GM12878 (cell line): ENCODE data around the gene A4GNT. TPM values are rescaled to one million over a fixed set of nuclear protein-coding genes. Genes with fewer than 3 reads are reported as not detected.

Experiments
- ATAC-seq: fragments of 200-7000 bp; cut with Tn5 transposase; 3 replicates; pipeline ENCODE4 v1.9.1; 2020; ENCODE audit warnings: mild to moderate bottlenecking, moderate library complexity
- BruUV-seq: library from RNA; stranded (reverse); fragments of 400-500 nt; replicated peaks from 2 replicates; lab custom pipeline; 2021; lab: Mats Ljungman, UMichigan
- CTCF ChIA-PET: fragments of 300-600 bp; sonication (Branson Sonifier 250); formaldehyde crosslinking; extraction: SDS; loops from one replicate; lab custom pipeline; 2021; ENCODE audit warnings: inconsistent platforms; lab: Yijun Ruan, JAX
- POLR2A ChIA-PET: fragments of 350-600 bp; formaldehyde crosslinking; extraction: SDS; loops from one replicate; lab custom pipeline; 2021; ENCODE audit warnings: inconsistent platforms; lab: Charles Lee
- RAD21 ChIA-PET: fragments of 300-600 bp; sonication (Branson Sonifier 250); formaldehyde crosslinking; loops from one replicate; lab custom pipeline; 2023; ENCODE audit warnings: antibody characterized with exemption; ENCODE audit not compliant: unreplicated experiment; lab: Charles Lee
- SMC1A ChIA-PET: fragments of 300-600 bp; sonication (Branson Sonifier 250); formaldehyde crosslinking; loops from one replicate; lab custom pipeline; 2023; ENCODE audit not compliant: unreplicated experiment, uncharacterized antibody; lab: Charles Lee
- DNase-seq: peaks from one replicate; pipeline ENCODE4 v3.0.0-alpha.2; 2011; ENCODE audit warnings: low read depth, low spot score
- FAIRE-seq: peaks from 3 replicates; lab custom pipeline; 2011; peaks lifted over from hg19 to GRCh38; lab: Jason Lieb, UNC
- H2AFZ ChIP-seq: 2 replicates; pipeline ENCODE4 v1.6.0; 2011; ENCODE audit warnings: low read depth, low read length, control low read depth; ENCODE audit not compliant: control insufficient read depth
- H3K27ac ChIP-seq: 2 replicates; pipeline ENCODE4 v1.5.1; 2011; ENCODE audit warnings: control low read depth; ENCODE audit not compliant: control insufficient read depth, insufficient read depth
- H3K27me3 ChIP-seq, 2 experiments: replicated peaks in 1 of 2; 2 replicates each; pipeline versions ENCODE4 v1.6.0 to v1.6.1; 2011; ENCODE audit warnings: low read length in 1 of 2; ENCODE audit not compliant: control insufficient read depth in 2 of 2, insufficient read depth in 2 of 2
- H3K36me3 ChIP-seq, 2 experiments: 2 replicates each; pipeline ENCODE4 v1.5.1; 2011; ENCODE audit warnings: low read length in 1 of 2; ENCODE audit not compliant: control insufficient read depth in 2 of 2, insufficient read depth in 2 of 2
- H3K4me1 ChIP-seq: 2 replicates; pipeline ENCODE4 v1.6.1; 2011; ENCODE audit warnings: mild to moderate bottlenecking, low read length, moderate library complexity, mixed read lengths; ENCODE audit not compliant: control insufficient read depth, insufficient read depth
- H3K4me2 ChIP-seq: 2 replicates; pipeline ENCODE4 v1.6.0; 2011; ENCODE audit warnings: control low read depth; ENCODE audit not compliant: control insufficient read depth, insufficient read depth
- H3K4me3 ChIP-seq: fragments of 200-600 bp; sonication (generic); 2 replicates; pipeline ENCODE4 v1.5.1; 2016
- H3K79me2 ChIP-seq: 2 replicates; pipeline ENCODE4 v1.6.0; 2011; ENCODE audit warnings: low read length; ENCODE audit not compliant: control insufficient read depth, insufficient read depth
- H3K9ac ChIP-seq: 2 replicates; pipeline ENCODE4 v1.8.0; 2011; ENCODE audit warnings: low read length, control low read depth, mixed read lengths; ENCODE audit not compliant: control insufficient read depth, insufficient read depth
- H3K9me3 ChIP-seq: replicated peaks from 3 replicates; pipeline ENCODE4 v1.5.1; 2011; ENCODE audit warnings: mild to moderate bottlenecking, low read length; ENCODE audit not compliant: control insufficient read depth, insufficient read depth
- H4K20me1 ChIP-seq: 2 replicates; pipeline ENCODE4 v1.6.0; 2011; ENCODE audit not compliant: control insufficient read depth, insufficient read depth
- BCLAF1 ChIP-seq: fragments of 450-650 bp; IDR thresholded peaks from 2 replicates; pipeline ENCODE4 v1.6.1; 2017; ENCODE audit warnings: antibody characterized with exemption, mild to moderate bottlenecking, moderate library complexity
- BHLHE40 ChIP-seq, 2 experiments: fragments of 450-650 bp in 1 of 2; IDR thresholded peaks; 2 replicates each; pipeline ENCODE4 v1.6.1; 2011 to 2017; ENCODE audit warnings: low read depth in 2 of 2, borderline replicate concordance in 1 of 2, improper control_type of control experiment in 1 of 2, low read length in 1 of 2, mild to moderate bottlenecking in 1 of 2
- CHD2 ChIP-seq: IDR thresholded peaks from 2 replicates; pipeline ENCODE4 v1.6.1; 2011; ENCODE audit warnings: low read depth, low read length, improper control_type of control experiment, borderline replicate concordance
- ELK1 ChIP-seq: IDR thresholded peaks from 2 replicates; pipeline ENCODE4 v1.6.1; 2012; ENCODE audit warnings: low read depth, low read length, improper control_type of control experiment
- EZH2 ChIP-seq: IDR thresholded peaks from 2 replicates; pipeline ENCODE4 v1.6.1; 2012; ENCODE audit warnings: low read depth, mild to moderate bottlenecking, control low read depth, inconsistent platforms, low read length, borderline replicate concordance; ENCODE audit not compliant: control insufficient read depth
- HDAC6 ChIP-seq: fragments of 200-600 bp; sonication (generic); IDR thresholded peaks from one replicate; pipeline ENCODE4 v1.8.0; 2017; ENCODE audit warnings: antibody characterized with exemption; ENCODE audit not compliant: unreplicated experiment
- IKZF1 ChIP-seq: fragments of 450-650 bp; conservative IDR thresholded peaks from 2 replicates; pipeline ENCODE4 v1.6.1; 2017; ENCODE audit warnings: antibody characterized with exemption, mild to moderate bottlenecking
- MEF2B ChIP-seq: fragments of 450-650 bp; IDR thresholded peaks from 2 replicates; pipeline ENCODE4 v1.6.1; 2018; ENCODE audit warnings: mild to moderate bottlenecking, moderate library complexity; ENCODE audit not compliant: partially characterized antibody, poor library complexity, severe bottlenecking
- MTA2 ChIP-seq: fragments of 450-650 bp; IDR thresholded peaks from 2 replicates; pipeline ENCODE4 v1.6.1; 2016; ENCODE audit warnings: low read depth, mild to moderate bottlenecking, moderate library complexity
- NKRF ChIP-seq: fragments of 450-650 bp; conservative IDR thresholded peaks from 2 replicates; pipeline ENCODE4 v1.6.1; 2017; ENCODE audit warnings: mild to moderate bottlenecking, moderate library complexity
- RB1 ChIP-seq: fragments of 450-650 bp; formaldehyde crosslinking; IDR thresholded peaks from 2 replicates; pipeline ENCODE4 v1.6.1; 2017; ENCODE audit warnings: mild to moderate bottlenecking, borderline replicate concordance
- TCF3 ChIP-seq: IDR thresholded peaks from 2 replicates; pipeline ENCODE4 v1.6.1; 2012; ENCODE audit warnings: low read depth, mild to moderate bottlenecking, low read length, borderline replicate concordance; ENCODE audit not compliant: insufficient read depth
- ZBED1 ChIP-seq: IDR thresholded peaks from 2 replicates; pipeline ENCODE4 v1.6.1; 2016; ENCODE audit warnings: borderline replicate concordance
- ZBTB40 ChIP-seq: fragments of 450-650 bp; IDR thresholded peaks from 2 replicates; pipeline ENCODE4 v1.6.1; 2016; ENCODE audit warnings: mild to moderate bottlenecking, moderate library complexity, borderline replicate concordance
- WGBS: methylation state at CpG from one replicate; pipeline ENCODE4 v1.1.6; 2016; ENCODE audit warnings: low lambda C conversion rate; ENCODE audit not compliant: insufficient replicate concordance, insufficient coverage; ENCODE audit errors: missing lambda C conversion rate; 5-methylcytosine and 5-hydroxymethylcytosine counted together
- in situ Hi-C: fragments of 300-500 bp; cut with MboI; formaldehyde crosslinking; loops from 9 replicates; pipeline ENCODE4 v1.14.3; 2018; ENCODE audit warnings: mixed read lengths
- intact Hi-C: fragments of 100-400 bp; cut with micrococcal nuclease; formaldehyde crosslinking; loops from one replicate; pipeline ENCODE4 v1.14.2; 2022; ENCODE audit not compliant: unreplicated experiment
- polyA plus RNA-seq, 11 experiments: library from polyadenylated mRNA; depleted of rRNA in 4 of 11; unstranded in 6 of 11; stranded (reverse) in 5 of 11; fragments of >200 nt; fragmentation: Nextera tagmentation in 4 of 11; fragmentation: Illumina TruSeq in 1 of 11; extraction: Ambion mirVana in 4 of 11; extraction: Trizol in 1 of 11; gene quantifications; 1 replicate in 1 of 11; 2 replicates in 10 of 11; pipeline versions ENCODE4 v1.2.1 to v1.2.3, GENCODE V29; 2011 to 2016; ENCODE audit warnings: inconsistent platforms in 2 of 11, missing spikeins in 2 of 11, low read depth in 1 of 11
- total RNA-seq, 4 experiments: library from RNA; depleted of rRNA in 3 of 4; stranded (reverse); fragments of >200 nt in 3 of 4; fragmentation: Illumina TruSeq in 1 of 4; extraction: Trizol in 1 of 4; gene quantifications; 2 replicates each; pipeline versions ENCODE4 v1.2.1 to v1.2.3, GENCODE V29; 2013 to 2021

Gene A4GNT
- total and polyA plus RNA-seq, 10 of the 15 experiments (the other 5 are each of a cell fraction or from before 2014, with no cell fraction given) = not detected

GRCh38 chr3:138078096-138078495, 54.1 kb downstream of the A4GNT start:
- Histone ChIP-seq H3K4me1 (peaks cover 2% of the 10 kb centered on the region), H3K36me3 (no peaks in the 10 kb centered on the region), H4K20me1 (no peaks in the 10 kb centered on the region), H2AFZ (no peak overlapping the region), H3K9me3 (no peaks in the 10 kb centered on the region), H3K4me2 (no peak overlapping the region), H3K27ac (no peak overlapping the region), H3K79me2 (no peaks in the 10 kb centered on the region), H3K27me3 (peaks cover 0 to 2% of the 10 kb centered on the region in 2 experiments; a peak in 2 of 4 replicates), H3K4me3 (no peak overlapping the region), H3K9ac (no peak overlapping the region)
- intact Hi-C loops = no loop called here
- in situ Hi-C loops = no loop called here
- SMC1A ChIA-PET = interaction anchor here (0.6 kb wide), 1 partner anchor 1755 kb away, joined by 4 read pairs; no protein-coding TSS in a partner anchor
- no peak for FAIRE-seq
- RAD21 ChIA-PET = no interaction called here
- POLR2A ChIA-PET = no interaction called here
- no TSS peak for BruUV-seq
- no peak for DNase-seq
- 4% methylated on average over 4 of the region's 4 CpGs for WGBS
- no peak for ATAC-seq
- CTCF ChIA-PET = no interaction called here
- TF ChIP-seq RB1 = no peak
- no peak for TF ChIP-seq ZBTB40
- no peak for TF ChIP-seq MTA2
- no peak for TF ChIP-seq ELK1
- no peak for TF ChIP-seq BCLAF1
- no peak for TF ChIP-seq BHLHE40 (IDR thresholded peaks at IDR 0.05; ENCODE audit: borderline replicate concordance in 1 of 2, low read depth in 2 of 2, low read length in 1 of 2)
- no peak for TF ChIP-seq MEF2B
- TF ChIP-seq ZBED1 = no peak
- no peak for TF ChIP-seq NKRF
- no peak for TF ChIP-seq EZH2
- TF ChIP-seq HDAC6 = no peak
- TF ChIP-seq IKZF1 = no peak
- no peak for TF ChIP-seq CHD2
- TF ChIP-seq TCF3 = no peak
